Measurements from ENCODE around the gene LRMDA. TPM values are rescaled to one million over a fixed set of nuclear protein-coding genes. Genes with fewer than 3 reads are reported as not detected.

LRMDA gene
- total RNA-seq, 6 experiments from 2014 or later = 0.32 TPM; not detected in 5

DNA sequence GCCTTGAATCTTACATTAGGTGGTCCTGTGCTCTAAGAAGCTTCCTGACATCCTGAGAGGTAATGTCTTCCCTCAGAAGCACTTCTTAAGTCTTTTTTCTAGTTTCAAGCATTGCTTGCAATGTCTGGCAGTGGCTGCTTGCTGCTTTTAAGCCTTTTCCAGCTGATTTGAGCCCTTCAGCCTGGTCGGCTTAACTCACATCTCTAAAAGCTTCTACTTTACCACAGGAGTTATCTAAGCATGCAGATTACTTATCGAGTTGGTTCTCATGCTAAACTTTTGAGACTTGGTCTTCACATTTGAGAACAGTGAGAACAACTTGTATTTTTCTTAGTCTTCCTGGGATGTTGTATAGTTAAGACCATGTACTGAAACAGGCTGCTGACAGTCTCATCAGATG lies 3.9 kb downstream of the LRMDA start:
- H3K9me3 Mint-ChIP-seq = no peaks in the 10 kb centered on the region
- no peak for DNase-seq
- H3K27me3 Mint-ChIP-seq (ENCODE audit: insufficient read depth) = peaks cover 39% of the 10 kb centered on the region
- H3K27ac Mint-ChIP-seq = no peak overlapping the region
- no peak overlapping the region for H3K4me3 Mint-ChIP-seq
- TF ChIP-seq, protein P1, sequence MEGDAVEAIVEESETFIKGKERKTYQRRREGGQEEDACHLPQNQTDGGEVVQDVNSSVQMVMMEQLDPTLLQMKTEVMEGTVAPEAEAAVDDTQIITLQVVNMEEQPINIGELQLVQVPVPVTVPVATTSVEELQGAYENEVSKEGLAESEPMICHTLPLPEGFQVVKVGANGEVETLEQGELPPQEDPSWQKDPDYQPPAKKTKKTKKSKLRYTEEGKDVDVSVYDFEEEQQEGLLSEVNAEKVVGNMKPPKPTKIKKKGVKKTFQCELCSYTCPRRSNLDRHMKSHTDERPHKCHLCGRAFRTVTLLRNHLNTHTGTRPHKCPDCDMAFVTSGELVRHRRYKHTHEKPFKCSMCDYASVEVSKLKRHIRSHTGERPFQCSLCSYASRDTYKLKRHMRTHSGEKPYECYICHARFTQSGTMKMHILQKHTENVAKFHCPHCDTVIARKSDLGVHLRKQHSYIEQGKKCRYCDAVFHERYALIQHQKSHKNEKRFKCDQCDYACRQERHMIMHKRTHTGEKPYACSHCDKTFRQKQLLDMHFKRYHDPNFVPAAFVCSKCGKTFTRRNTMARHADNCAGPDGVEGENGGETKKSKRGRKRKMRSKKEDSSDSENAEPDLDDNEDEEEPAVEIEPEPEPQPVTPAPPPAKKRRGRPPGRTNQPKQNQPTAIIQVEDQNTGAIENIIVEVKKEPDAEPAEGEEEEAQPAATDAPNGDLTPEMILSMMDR (IDR thresholded peaks at IDR 0.05) = no peak
- no peaks in the 10 kb centered on the region for H3K4me1 Mint-ChIP-seq (ENCODE audit: low read depth)
- H3K36me3 Mint-ChIP-seq (ENCODE audit: low read depth) = no peaks in the 10 kb centered on the region

DNA sequence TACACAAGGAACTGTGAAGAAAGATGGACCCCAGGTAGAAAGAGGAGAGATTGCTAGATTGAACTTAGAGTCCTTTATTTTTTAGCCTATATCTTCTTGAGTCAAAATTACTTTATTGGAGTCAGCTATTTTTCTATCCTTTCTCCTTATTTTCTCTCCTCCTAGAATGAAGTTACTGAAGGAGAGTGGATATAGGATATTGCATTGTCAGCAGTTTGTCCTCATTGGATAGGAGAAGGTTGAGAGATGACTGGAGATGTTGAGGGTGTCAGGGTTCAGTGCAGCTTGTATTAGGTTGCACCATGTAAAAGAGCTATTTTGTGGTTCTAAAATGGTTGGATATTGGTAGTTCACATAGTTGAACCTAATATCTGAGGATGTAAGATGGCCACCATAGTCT lies 5.5 kb downstream of the LRMDA start:
- no peaks in the 10 kb centered on the region for H3K4me1 Mint-ChIP-seq (ENCODE audit: low read depth)
- H3K27me3 Mint-ChIP-seq (ENCODE audit: insufficient read depth) = peaks cover 35% of the 10 kb centered on the region
- no peak overlapping the region for H3K27ac Mint-ChIP-seq
- TF ChIP-seq, protein P1 (IDR thresholded peaks at IDR 0.05) = no peak
- no peaks in the 10 kb centered on the region for H3K36me3 Mint-ChIP-seq (ENCODE audit: low read depth)
- no peaks in the 10 kb centered on the region for H3K9me3 Mint-ChIP-seq
- no peak overlapping the region for H3K4me3 Mint-ChIP-seq
- no peak for DNase-seq

DNA sequence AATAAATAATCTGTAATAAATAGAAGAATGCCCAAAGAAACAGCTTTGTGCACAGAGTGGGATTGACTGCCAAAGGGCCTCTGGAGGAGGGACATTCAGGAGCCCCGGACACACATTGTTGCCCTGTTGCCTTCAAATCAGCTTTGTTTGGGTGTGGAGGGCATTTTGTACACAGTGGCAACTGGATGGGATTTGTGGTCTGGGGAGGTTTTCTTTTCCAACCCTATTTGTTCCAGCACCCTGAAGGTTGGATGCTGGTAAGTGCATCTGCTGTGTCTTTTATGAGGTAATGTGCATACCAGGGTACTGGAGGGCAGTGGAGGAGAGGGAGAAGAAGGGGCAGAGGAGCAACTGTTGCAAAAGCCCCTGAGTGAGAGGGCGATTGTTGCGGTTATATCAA lies 6.3 kb downstream of the LRMDA start:
- DNase-seq = no peak
- Mint-ChIP-seq H3K4me3 (no peak overlapping the region), H3K27ac (no peak overlapping the region), H3K27me3 (ENCODE audit: insufficient read depth) (peaks cover 27% of the 10 kb centered on the region), H3K9me3 (0 out of 2 replicates have a peak, but pooled peaks cover 5% of the 10 kb centered on the region), H3K36me3 (ENCODE audit: low read depth) (no peaks in the 10 kb centered on the region), H3K4me1 (ENCODE audit: low read depth) (no peaks in the 10 kb centered on the region)
- TF ChIP-seq, protein P1 (IDR thresholded peaks at IDR 0.05) = no peak

DNA sequence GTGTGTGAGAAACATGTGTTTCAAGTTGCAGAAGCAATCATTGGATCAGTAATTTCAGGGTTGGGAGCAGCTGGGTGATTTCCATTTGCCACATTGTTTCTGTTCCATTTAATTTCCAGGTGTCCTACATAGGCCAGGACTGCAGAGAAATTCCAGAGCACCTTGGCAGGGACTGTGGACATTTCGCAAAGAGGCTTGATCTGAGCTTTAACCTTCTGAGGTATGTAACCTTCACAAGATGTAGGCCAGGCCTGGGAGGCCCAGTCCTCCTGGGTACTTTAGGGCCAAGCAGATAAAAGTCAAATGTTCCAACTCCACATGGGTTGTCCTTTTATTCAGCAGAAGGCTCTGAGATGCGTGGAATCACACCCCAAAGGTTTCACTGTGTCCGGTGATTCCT lies 6.9 kb downstream of the LRMDA start:
- no peaks in the 10 kb centered on the region for H3K4me1 Mint-ChIP-seq (ENCODE audit: low read depth)
- no peaks in the 10 kb centered on the region for H3K36me3 Mint-ChIP-seq (ENCODE audit: low read depth)
- no peak overlapping the region for H3K27ac Mint-ChIP-seq
- peaks cover 23% of the 10 kb centered on the region for H3K27me3 Mint-ChIP-seq (ENCODE audit: insufficient read depth)
- TF ChIP-seq, protein P1 (IDR thresholded peaks at IDR 0.05) = no peak
- H3K4me3 Mint-ChIP-seq = no peak overlapping the region
- peaks cover 9% of the 10 kb centered on the region for H3K9me3 Mint-ChIP-seq
- DNase-seq = no peak

DNA sequence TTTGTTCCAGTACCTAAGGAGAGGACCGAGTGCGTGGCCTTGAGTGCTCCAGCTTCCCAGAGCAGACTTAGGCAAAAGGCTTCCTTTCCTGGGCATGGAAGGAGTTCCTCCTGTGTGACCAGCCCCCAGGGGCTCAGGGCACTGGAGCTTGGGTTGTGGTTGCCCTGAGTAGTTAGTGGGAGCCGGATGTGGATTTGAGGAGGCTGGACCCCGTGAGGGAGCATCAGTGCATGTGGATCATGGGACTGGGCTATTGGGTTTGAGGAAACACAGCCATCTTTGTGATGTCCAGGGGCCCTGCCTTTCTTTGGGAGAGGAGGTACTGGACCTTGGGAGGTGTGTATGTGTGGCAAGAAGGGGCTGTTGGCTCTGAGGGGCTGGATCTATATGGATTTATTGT lies 8.4 kb downstream of the LRMDA start:
- H3K9me3 Mint-ChIP-seq = peaks cover 17% of the 10 kb centered on the region
- TF ChIP-seq, protein P1 (IDR thresholded peaks at IDR 0.05) = no peak
- no peaks in the 10 kb centered on the region for H3K36me3 Mint-ChIP-seq (ENCODE audit: low read depth)
- no peaks in the 10 kb centered on the region for H3K4me1 Mint-ChIP-seq (ENCODE audit: low read depth)
- no peak overlapping the region for H3K27ac Mint-ChIP-seq
- peaks cover 12% of the 10 kb centered on the region for H3K27me3 Mint-ChIP-seq (ENCODE audit: insufficient read depth)
- no peak for DNase-seq
- H3K4me3 Mint-ChIP-seq = no peak overlapping the region

DNA sequence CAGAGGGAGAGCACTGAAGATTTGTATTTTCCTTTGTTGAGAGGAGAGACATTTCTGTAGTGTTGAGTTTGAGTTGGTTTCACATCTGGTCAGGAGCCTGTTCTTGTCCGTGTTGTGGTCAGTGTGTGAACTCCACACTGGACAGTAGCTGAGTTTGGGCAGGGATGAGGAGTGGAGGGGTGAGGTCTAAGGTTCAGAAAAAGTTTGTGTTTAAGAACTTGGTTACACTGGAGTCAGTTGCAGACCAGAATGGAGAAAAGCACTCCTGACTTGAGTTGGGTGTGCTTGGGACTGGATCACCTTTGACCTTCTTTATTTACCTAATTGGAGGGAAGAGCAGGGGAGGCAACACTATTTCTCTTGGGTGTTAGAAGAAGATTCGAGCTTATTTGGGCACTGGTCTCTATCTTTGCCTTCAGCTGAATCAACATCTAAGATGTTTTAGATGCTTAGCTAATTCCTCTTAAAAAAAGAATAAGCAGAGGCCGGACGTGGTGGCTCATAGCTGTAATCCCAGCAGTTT lies 8.9 kb downstream of the LRMDA start:
- Mint-ChIP-seq H3K27me3 (ENCODE audit: insufficient read depth) (peaks cover 12% of the 10 kb centered on the region), H3K36me3 (ENCODE audit: low read depth) (no peaks in the 10 kb centered on the region), H3K27ac (no peak overlapping the region), H3K4me3 (no peak overlapping the region), H3K9me3 (peaks cover 17% of the 10 kb centered on the region), H3K4me1 (ENCODE audit: low read depth) (no peaks in the 10 kb centered on the region)
- TF ChIP-seq, protein P1 (IDR thresholded peaks at IDR 0.05) = no peak
- no peak for DNase-seq
